D721Med (cell line): ENCODE results near the gene SPTBN5.

Experiments
- DNase-seq: peaks from one replicate; pipeline ENCODE4 v3.0.0; 2011; ENCODE audit warnings: low spot score; ENCODE audit not compliant: insufficient read length
- FAIRE-seq: peaks from 2 replicates; lab custom pipeline; 2011; peaks lifted over from hg19 to GRCh38; lab: Jason Lieb, UNC
- CTCF ChIP-seq: IDR thresholded peaks from 2 replicates; pipeline ENCODE4 v1.5.1; 2012; ENCODE audit warnings: mild to moderate bottlenecking, control low read depth; ENCODE audit not compliant: insufficient read depth; ENCODE audit errors: missing control alignments

The SPTBN5 gene

GRCh38 chr15:41893422-41894250, at the start of gene SPTBN5:
Gene SPTBN5, minus strand, starts transcription at chr15:41894053. Its CDS starts 556 bp downstream, at chr15:41893497.
- FAIRE-seq, result no peak
- no peak for DNase-seq
- no peak for TF ChIP-seq CTCF

- TF ChIP-seq CTCF, result no peak
- DNase-seq (no peak), FAIRE-seq (no peak)
Measured at GRCh38 chr15:41942886-41943285, 49.0 kb upstream of the SPTBN5 start.

- no peak for FAIRE-seq
- TF ChIP-seq CTCF, result no peak
- no peak for DNase-seq
Measured at GRCh38 chr15:41941644-41942415, 48.0 kb upstream of the SPTBN5 start.

GRCh38 chr15:41940441-41940857, 46.6 kb upstream of the SPTBN5 start:
- FAIRE-seq (no peak), DNase-seq (no peak)
- no peak for TF ChIP-seq CTCF

GRCh38 chr15:41939986-41940385, 46.1 kb upstream of the SPTBN5 start:
- no peak for FAIRE-seq
- TF ChIP-seq CTCF, result no peak
- DNase-seq, result no peak

- FAIRE-seq, result no peak
- DNase-seq, result no peak
- no peak for TF ChIP-seq CTCF
Measured at GRCh38 chr15:41937568-41937923, 43.7 kb upstream of the SPTBN5 start.
